OCI-LY1 (cell line): ENCODE measurements around the gene SLC9A4.

Experiments
- H2AFZ ChIP-seq: fragments of 200-600 bp; sonication (generic), shearing (Covaris generic); 2 replicates; pipeline ENCODE4 v1.6.0; 2014; ENCODE audit warnings: antibody characterized with exemption, mild to moderate bottlenecking, low read length
- H3F3A ChIP-seq: fragments of 200-600 bp; sonication (generic), shearing (Covaris generic); 2 replicates; pipeline ENCODE4 v1.6.0; 2014; ENCODE audit warnings: mild to moderate bottlenecking, antibody characterized with exemption, low read length, moderate library complexity; ENCODE audit not compliant: insufficient read depth
- H3K27ac ChIP-seq: fragments of 200-600 bp; sonication (generic); 2 replicates; pipeline ENCODE4 v1.5.1; 2014; ENCODE audit warnings: low read length, mixed run types, mild to moderate bottlenecking, low read depth; ENCODE audit not compliant: poor library complexity, severe bottlenecking
- H3K27me3 ChIP-seq: fragments of 200-600 bp; sonication (generic); 2 replicates; pipeline ENCODE4 v1.6.0; 2014; ENCODE audit warnings: antibody characterized with exemption, mild to moderate bottlenecking, low read length, moderate library complexity; ENCODE audit not compliant: insufficient read depth
- H3K36me3 ChIP-seq: fragments of 200-600 bp; sonication (generic); 2 replicates; pipeline ENCODE4 v1.6.1; 2014; ENCODE audit warnings: mild to moderate bottlenecking, antibody characterized with exemption, low read length, moderate library complexity, mixed read lengths; ENCODE audit not compliant: insufficient read depth
- H3K4me1 ChIP-seq: fragments of 200-600 bp; sonication (generic); 2 replicates; pipeline ENCODE4 v1.5.1; 2014; ENCODE audit warnings: mild to moderate bottlenecking, low read length, moderate library complexity; ENCODE audit not compliant: insufficient read depth, severe bottlenecking
- H3K4me2 ChIP-seq: fragments of 200-600 bp; sonication (generic), shearing (Covaris generic); 2 replicates; pipeline ENCODE4 v1.6.1; 2014; ENCODE audit warnings: low read length
- H3K4me3 ChIP-seq: fragments of 200-600 bp; sonication (generic); 2 replicates; pipeline ENCODE4 v1.5.1; 2014; ENCODE audit warnings: low read length, low read depth, mild to moderate bottlenecking, mixed read lengths; ENCODE audit not compliant: poor library complexity, severe bottlenecking
- H3K79me2 ChIP-seq: fragments of 200-600 bp; shearing (Covaris generic); 2 replicates; pipeline ENCODE4 v1.6.1; 2016; ENCODE audit warnings: mixed run types, low read length, mixed read lengths; ENCODE audit not compliant: insufficient read depth
- H3K9ac ChIP-seq: fragments of 200-600 bp; sonication (generic), shearing (Covaris generic); 2 replicates; pipeline ENCODE4 v1.6.1; 2014; ENCODE audit warnings: mild to moderate bottlenecking, low read length, mixed read lengths
- H3K9me2 ChIP-seq: fragments of 200-600 bp; sonication (generic), shearing (Covaris generic); 2 replicates; pipeline ENCODE4 v1.6.1; 2014; ENCODE audit warnings: low read depth, mild to moderate bottlenecking, low read length, mixed read lengths
- H3K9me3 ChIP-seq: fragments of 200-600 bp; shearing (Covaris generic); 2 replicates; pipeline ENCODE4 v1.6.1; 2014; ENCODE audit warnings: low read length, mixed read lengths
- H4K20me1 ChIP-seq: fragments of 200-600 bp; sonication (generic), shearing (Covaris generic); 2 replicates; pipeline ENCODE4 v1.6.0; 2016; ENCODE audit warnings: mild to moderate bottlenecking, low read length; ENCODE audit not compliant: insufficient read depth
- CTCF ChIP-seq: fragments of 200-600 bp; sonication (generic), shearing (Covaris generic); IDR thresholded peaks from 2 replicates; pipeline ENCODE4 v1.5.1; 2017; ENCODE audit warnings: mild to moderate bottlenecking, antibody characterized with exemption, low read length, moderate library complexity, mixed read lengths
- EZH2 ChIP-seq: fragments of 200-600 bp; sonication (generic), shearing (Covaris generic); IDR thresholded peaks from 2 replicates; pipeline ENCODE4 v1.8.0; 2017; ENCODE audit warnings: borderline replicate concordance, mixed run types, mild to moderate bottlenecking, antibody characterized with exemption, low read length, moderate library complexity, mixed read lengths

SLC9A4 gene

GRCh38 chr2:102498414-102498813, 25.4 kb downstream of the SLC9A4 start:
- no peaks in the 10 kb centered on the region for H3K79me2 ChIP-seq
- no peak overlapping the region for H3K4me3 ChIP-seq
- H3K9me3 ChIP-seq: no peaks in the 10 kb centered on the region
- no peak overlapping the region for H2AFZ ChIP-seq
- no peaks in the 10 kb centered on the region for H3K36me3 ChIP-seq
- no peaks in the 10 kb centered on the region for H3K27me3 ChIP-seq
- no peaks in the 10 kb centered on the region for H3K9me2 ChIP-seq
- no peaks in the 10 kb centered on the region for H4K20me1 ChIP-seq
- TF ChIP-seq EZH2: no peak
- no peak for TF ChIP-seq CTCF
- H3K9ac ChIP-seq: no peak overlapping the region
- no peaks in the 10 kb centered on the region for H3K4me1 ChIP-seq
- no peak overlapping the region for H3K27ac ChIP-seq
- H3F3A ChIP-seq: no peaks in the 10 kb centered on the region
- H3K4me2 ChIP-seq: no peak overlapping the region

GRCh38 chr2:102499558-102499957, 26.5 kb downstream of the SLC9A4 start:
- Histone ChIP-seq H3K36me3 (no peaks in the 10 kb centered on the region), H3K27me3 (no peaks in the 10 kb centered on the region), H3K4me2 (no peak overlapping the region), H3K79me2 (no peaks in the 10 kb centered on the region), H3K9me2 (no peaks in the 10 kb centered on the region), H4K20me1 (no peaks in the 10 kb centered on the region), H3K4me3 (no peak overlapping the region), H3K9me3 (no peaks in the 10 kb centered on the region), H3F3A (no peaks in the 10 kb centered on the region), H3K4me1 (no peaks in the 10 kb centered on the region), H3K9ac (no peak overlapping the region), H2AFZ (no peak overlapping the region), H3K27ac (no peak overlapping the region)
- TF ChIP-seq EZH2: no peak
- TF ChIP-seq CTCF: no peak

GRCh38 chr2:102502576-102502975, 29.6 kb downstream of the SLC9A4 start:
- Histone ChIP-seq H3K79me2 (no peaks in the 10 kb centered on the region), H3K27ac (no peak overlapping the region), H3K9me3 (no peaks in the 10 kb centered on the region), H3K4me1 (no peaks in the 10 kb centered on the region), H3F3A (no peaks in the 10 kb centered on the region), H2AFZ (no peak overlapping the region), H3K27me3 (no peaks in the 10 kb centered on the region), H3K9me2 (no peaks in the 10 kb centered on the region), H4K20me1 (no peaks in the 10 kb centered on the region), H3K9ac (no peak overlapping the region), H3K4me3 (no peak overlapping the region), H3K36me3 (no peaks in the 10 kb centered on the region), H3K4me2 (no peak overlapping the region)
- TF ChIP-seq EZH2 (no peak), CTCF (no peak)
